Neural progenitor cell (in vitro differentiated cells): Measurements from ENCODE around the gene MGAT4B. TPM values are rescaled to one million over a fixed set of nuclear protein-coding genes. Genes with fewer than 3 reads are reported as not detected.

Experiments
- DNase-seq: peaks from one replicate; pipeline ENCODE4 v3.0.0-alpha.2; 2016; ENCODE audit warnings: low spot score
- H2AFZ ChIP-seq: fragments of 200-600 bp; sonication (generic); replicated peaks from 2 replicates; pipeline ENCODE4 v1.6.1; 2016; ENCODE audit warnings: antibody characterized with exemption
- H3F3A ChIP-seq: fragments of 200-600 bp; sonication (generic); 2 replicates; pipeline ENCODE4 v1.6.1; 2016; ENCODE audit warnings: antibody characterized with exemption, low read depth
- H3K27ac ChIP-seq: fragments of 200-600 bp; sonication (generic); 2 replicates; pipeline ENCODE4 v1.5.1; 2016; ENCODE audit warnings: mild to moderate bottlenecking
- H3K27me3 ChIP-seq: fragments of 200-600 bp; sonication (generic); 2 replicates; pipeline ENCODE4 v1.6.1; 2016; ENCODE audit warnings: mild to moderate bottlenecking, moderate library complexity
- H3K36me3 ChIP-seq: fragments of 200-600 bp; sonication (generic); 2 replicates; pipeline ENCODE4 v1.5.1; 2016
- H3K4me1 ChIP-seq: fragments of 200-600 bp; sonication (generic); 2 replicates; pipeline ENCODE4 v1.6.1; 2016; ENCODE audit warnings: mixed run types
- H3K4me2 ChIP-seq: fragments of 200-600 bp; sonication (generic); 2 replicates; pipeline ENCODE4 v1.6.1; 2016
- H3K4me3 ChIP-seq: fragments of 200-600 bp; sonication (generic); 2 replicates; pipeline ENCODE4 v1.5.1; 2016
- H3K79me2 ChIP-seq: fragments of 200-600 bp; sonication (generic); 2 replicates; pipeline ENCODE4 v1.6.1; 2016; ENCODE audit warnings: low read depth
- H3K9ac ChIP-seq: fragments of 200-600 bp; sonication (generic); 2 replicates; pipeline ENCODE4 v1.6.1; 2016
- H3K9me3 ChIP-seq: fragments of 200-600 bp; sonication (generic); 2 replicates; pipeline ENCODE4 v1.5.1; 2016; ENCODE audit warnings: low read depth
- H4K20me1 ChIP-seq: fragments of 200-600 bp; sonication (generic); 2 replicates; pipeline ENCODE4 v1.6.1; 2016; ENCODE audit warnings: low read depth
- H3K27ac Mint-ChIP-seq: 3 replicates; pipeline ENCODE4 v1.8.0; 2021; ENCODE audit warnings: mixed read lengths
- H3K27me3 Mint-ChIP-seq: 2 replicates; pipeline ENCODE4 v1.8.0; 2022; ENCODE audit warnings: low read depth, mild to moderate bottlenecking, inconsistent platforms, moderate library complexity, mixed read lengths; ENCODE audit not compliant: insufficient read depth
- H3K36me3 Mint-ChIP-seq: 3 replicates; pipeline ENCODE4 v1.8.0; 2021; ENCODE audit warnings: mixed read lengths
- H3K4me1 Mint-ChIP-seq: 3 replicates; pipeline ENCODE4 v1.8.0; 2021; ENCODE audit warnings: mixed read lengths
- H3K4me3 Mint-ChIP-seq: 3 replicates; pipeline ENCODE4 v1.8.0; 2021; ENCODE audit warnings: mild to moderate bottlenecking, moderate library complexity, mixed read lengths
- H3K9me3 Mint-ChIP-seq: 3 replicates; pipeline ENCODE4 v1.8.0; 2020; ENCODE audit warnings: mixed read lengths
- EZH2 ChIP-seq: fragments of 200-600 bp; sonication (generic); IDR thresholded peaks from 2 replicates; pipeline ENCODE4 v1.6.1; 2017; ENCODE audit warnings: antibody characterized with exemption, mild to moderate bottlenecking, moderate library complexity
- EZH2phosphoT487 ChIP-seq: fragments of 200-600 bp; sonication (generic); IDR thresholded peaks from 2 replicates; pipeline ENCODE4 v1.6.1; 2017; ENCODE audit warnings: antibody characterized with exemption
- total RNA-seq: library from RNA; depleted of rRNA; stranded (reverse); fragments of >200 nt; gene quantifications from 2 replicates; pipeline ENCODE4 v1.2.3, GENCODE V29; 2015; ENCODE audit warnings: low replicate concordance
- TF ChIP-seq, protein P1 (sequence below): fragments of 200-600 bp; sonication (generic); IDR thresholded peaks from 2 replicates; pipeline ENCODE4 v1.5.1; 2017; ENCODE audit warnings: antibody characterized with exemption, mild to moderate bottlenecking

Gene MGAT4B
- total RNA-seq, 1 donor from 2014 or later, result 32.1 TPM

DNA sequence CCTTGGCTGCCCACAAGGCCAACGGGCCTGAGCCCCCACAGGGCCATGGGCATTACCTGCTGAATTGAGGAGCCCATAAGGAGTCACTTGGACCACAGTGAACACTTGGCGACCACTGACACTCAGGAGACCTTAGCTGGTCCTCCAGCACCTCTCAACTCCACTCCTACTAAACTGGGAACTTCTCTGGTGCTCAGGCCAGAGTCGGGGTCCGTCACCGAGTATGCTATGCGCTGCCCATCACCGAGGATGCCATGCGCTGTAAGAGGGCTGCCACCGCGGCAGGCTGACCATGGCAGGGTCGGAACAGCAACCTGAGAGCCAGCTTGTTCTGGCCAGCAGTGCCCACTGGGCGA lies 13.4 kb upstream of the MGAT4B start:
- TF ChIP-seq EZH2 (no peak), EZH2phosphoT487 (no peak)
- peak overlapping the region; percentile 69 for H3K27ac Mint-ChIP-seq
- Histone ChIP-seq H3K36me3 (no peaks in the 10 kb centered on the region), H3K27ac (no peak overlapping the region), H3K4me1 (peaks cover 26% of the 10 kb centered on the region), H2AFZ (no peak overlapping the region), H3K9me3 (no peaks in the 10 kb centered on the region), H4K20me1 (peaks cover 31% of the 10 kb centered on the region), H3F3A (peaks cover 25% of the 10 kb centered on the region), H3K79me2 (peaks cover 21% of the 10 kb centered on the region), H3K27me3 (peaks cover 34% of the 10 kb centered on the region), H3K9ac (no peak overlapping the region), H3K4me2 (peak overlapping the region; percentile 92), H3K4me3 (peak overlapping the region; percentile 89)
- H3K36me3 Mint-ChIP-seq, result peaks cover 16% of the 10 kb centered on the region
- H3K4me1 Mint-ChIP-seq, result peaks cover 38% of the 10 kb centered on the region
- peak overlapping the region; percentile 84 for H3K4me3 Mint-ChIP-seq
- DNase-seq, result no peak
- H3K27me3 Mint-ChIP-seq, result peaks cover 16% of the 10 kb centered on the region
- peaks cover 4% of the 10 kb centered on the region for H3K9me3 Mint-ChIP-seq

DNA sequence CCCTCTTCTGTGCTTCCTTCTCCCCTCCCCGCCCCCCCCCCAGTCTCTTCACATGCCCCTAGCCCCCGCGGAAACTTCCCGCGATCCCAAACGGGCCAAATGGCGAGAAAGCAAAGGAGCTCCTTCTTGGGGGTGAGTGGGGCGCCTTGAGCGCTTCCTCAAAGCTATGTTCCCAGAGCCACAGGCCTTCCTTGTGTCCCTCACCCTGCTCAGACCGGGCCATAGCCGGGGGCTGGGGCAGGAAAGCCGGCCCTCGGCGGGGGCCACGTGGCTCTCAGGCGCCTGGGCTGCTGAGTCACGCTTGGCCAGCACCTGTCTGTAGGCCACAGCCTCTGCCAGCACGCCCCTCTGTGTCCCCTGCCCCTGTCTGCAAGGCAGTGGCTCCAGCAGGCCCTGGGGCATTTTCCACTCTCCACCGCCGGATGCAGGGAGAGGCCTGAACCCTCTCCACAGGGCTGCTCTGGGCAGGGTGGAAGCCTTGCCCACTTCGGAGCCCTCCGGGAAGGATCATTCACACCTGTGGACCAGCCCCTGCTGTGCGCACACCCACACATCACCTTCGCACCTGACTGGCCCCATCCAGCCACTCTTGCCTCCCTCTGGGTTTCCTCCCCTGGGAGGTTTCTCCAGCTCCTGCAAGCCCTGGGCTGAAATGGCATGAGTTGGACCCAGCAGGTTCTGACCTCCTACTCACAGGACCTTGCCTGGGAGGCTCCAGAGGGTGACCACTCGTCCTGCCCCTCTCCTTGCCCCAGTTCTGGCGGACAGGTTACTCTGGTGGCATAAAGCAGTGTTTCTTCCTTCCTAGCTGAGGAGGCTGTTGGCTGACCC lies 12.8 kb upstream of the MGAT4B start:
- Histone ChIP-seq H3K36me3 (no peaks in the 10 kb centered on the region), H3K27ac (no peak overlapping the region), H2AFZ (no peak overlapping the region), H3F3A (peaks cover 25% of the 10 kb centered on the region), H3K4me3 (peak overlapping the region; percentile 27), H3K79me2 (peaks cover 21% of the 10 kb centered on the region), H3K4me2 (peak overlapping the region; percentile 60), H3K9ac (no peak overlapping the region), H3K4me1 (peaks cover 26% of the 10 kb centered on the region), H4K20me1 (peaks cover 31% of the 10 kb centered on the region), H3K9me3 (no peaks in the 10 kb centered on the region), H3K27me3 (peaks cover 34% of the 10 kb centered on the region)
- Mint-ChIP-seq H3K4me3 (peak overlapping the region; percentile 84), H3K9me3 (peaks cover 4% of the 10 kb centered on the region), H3K4me1 (peaks cover 38% of the 10 kb centered on the region), H3K27ac (peak overlapping the region; percentile 69), H3K27me3 (peaks cover 13% of the 10 kb centered on the region), H3K36me3 (peaks cover 16% of the 10 kb centered on the region)
- peak; percentile 58 for DNase-seq
- TF ChIP-seq, protein P1, sequence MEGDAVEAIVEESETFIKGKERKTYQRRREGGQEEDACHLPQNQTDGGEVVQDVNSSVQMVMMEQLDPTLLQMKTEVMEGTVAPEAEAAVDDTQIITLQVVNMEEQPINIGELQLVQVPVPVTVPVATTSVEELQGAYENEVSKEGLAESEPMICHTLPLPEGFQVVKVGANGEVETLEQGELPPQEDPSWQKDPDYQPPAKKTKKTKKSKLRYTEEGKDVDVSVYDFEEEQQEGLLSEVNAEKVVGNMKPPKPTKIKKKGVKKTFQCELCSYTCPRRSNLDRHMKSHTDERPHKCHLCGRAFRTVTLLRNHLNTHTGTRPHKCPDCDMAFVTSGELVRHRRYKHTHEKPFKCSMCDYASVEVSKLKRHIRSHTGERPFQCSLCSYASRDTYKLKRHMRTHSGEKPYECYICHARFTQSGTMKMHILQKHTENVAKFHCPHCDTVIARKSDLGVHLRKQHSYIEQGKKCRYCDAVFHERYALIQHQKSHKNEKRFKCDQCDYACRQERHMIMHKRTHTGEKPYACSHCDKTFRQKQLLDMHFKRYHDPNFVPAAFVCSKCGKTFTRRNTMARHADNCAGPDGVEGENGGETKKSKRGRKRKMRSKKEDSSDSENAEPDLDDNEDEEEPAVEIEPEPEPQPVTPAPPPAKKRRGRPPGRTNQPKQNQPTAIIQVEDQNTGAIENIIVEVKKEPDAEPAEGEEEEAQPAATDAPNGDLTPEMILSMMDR, result no peak
- TF ChIP-seq EZH2phosphoT487 (no peak), EZH2 (no peak)

DNA sequence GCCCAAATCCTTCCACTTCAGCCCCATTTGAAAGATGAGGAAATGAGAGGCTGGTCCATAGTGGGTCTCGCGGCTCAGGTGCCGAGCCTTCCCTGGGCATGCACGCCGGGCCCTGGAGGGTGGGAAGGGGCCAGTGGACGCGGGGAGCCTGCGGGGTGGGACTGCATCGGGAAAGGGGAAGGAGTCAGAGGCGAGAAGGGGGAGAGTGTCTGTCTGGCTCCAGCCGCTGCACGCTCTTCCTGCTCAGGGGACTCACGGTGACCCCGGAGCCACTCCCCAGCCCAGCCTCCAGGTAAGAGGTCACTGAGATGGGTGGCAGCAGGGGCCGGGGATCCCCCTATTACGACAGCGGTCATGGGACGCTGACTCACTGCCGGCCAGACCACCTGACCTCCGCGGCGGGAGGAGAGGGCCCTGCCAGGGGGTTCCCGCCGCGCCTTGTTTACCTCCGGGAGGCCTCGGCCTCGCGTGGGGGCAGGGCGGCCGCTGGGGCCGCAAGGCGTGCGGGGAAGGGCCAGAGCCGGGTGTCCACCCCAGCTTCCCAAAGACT lies 12.2 kb upstream of the MGAT4B start:
- Histone ChIP-seq H3K36me3 (no peaks in the 10 kb centered on the region), H3K9me3 (no peaks in the 10 kb centered on the region), H3K4me1 (peaks cover 26% of the 10 kb centered on the region), H3K9ac (no peak overlapping the region), H3K4me3 (peak overlapping the region; percentile 27), H3K79me2 (peaks cover 21% of the 10 kb centered on the region), H4K20me1 (peaks cover 31% of the 10 kb centered on the region), H3K4me2 (peak overlapping the region; percentile 60), H3K27ac (no peak overlapping the region), H2AFZ (no peak overlapping the region), H3K27me3 (peaks cover 34% of the 10 kb centered on the region), H3F3A (peaks cover 25% of the 10 kb centered on the region)
- Mint-ChIP-seq H3K4me3 (peak overlapping the region; percentile 82), H3K36me3 (peaks cover 21% of the 10 kb centered on the region), H3K4me1 (peaks cover 38% of the 10 kb centered on the region), H3K27me3 (peaks cover 13% of the 10 kb centered on the region), H3K27ac (no peak overlapping the region), H3K9me3 (peaks cover 4% of the 10 kb centered on the region)
- DNase-seq, result peak; percentile 54
- TF ChIP-seq, protein P1, result no peak
- TF ChIP-seq EZH2, result no peak
